T-helper 22 cell (primary cell): ENCODE results near the gene LRMDA.

Experiments used
- DNase-seq: peaks from one replicate; pipeline ENCODE4 v3.0.0-alpha.2; 2020; ENCODE audit warnings: low read depth

The LRMDA gene

DNA sequence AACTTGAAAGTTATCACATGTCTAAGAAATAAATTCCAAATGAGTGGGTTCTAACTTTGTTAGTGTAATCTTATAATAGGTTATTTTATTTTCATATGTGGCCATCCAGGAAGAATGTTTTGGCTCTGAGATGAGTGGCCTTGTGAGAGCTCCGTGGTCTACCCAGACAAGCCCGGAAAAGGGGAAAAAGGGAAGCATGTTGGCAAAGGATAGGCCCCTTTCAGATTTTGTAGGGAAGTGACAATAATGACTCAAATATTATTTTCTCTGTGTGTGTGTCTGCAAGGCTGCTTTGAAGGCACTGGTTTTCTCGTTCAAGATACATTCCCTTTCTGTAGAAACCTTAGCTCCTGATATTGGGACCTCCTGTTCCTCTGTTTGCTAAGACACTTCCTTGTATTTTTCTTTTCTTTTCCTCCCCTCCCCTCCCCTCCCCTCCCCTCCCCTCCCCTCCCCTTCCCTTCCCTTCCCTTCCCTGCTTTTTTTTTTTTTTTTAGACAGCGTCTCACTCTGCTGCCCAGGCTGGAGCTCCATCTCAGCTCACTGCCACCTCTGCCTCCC lies 240.8 kb downstream of the LRMDA start:
- no peak for DNase-seq

DNA sequence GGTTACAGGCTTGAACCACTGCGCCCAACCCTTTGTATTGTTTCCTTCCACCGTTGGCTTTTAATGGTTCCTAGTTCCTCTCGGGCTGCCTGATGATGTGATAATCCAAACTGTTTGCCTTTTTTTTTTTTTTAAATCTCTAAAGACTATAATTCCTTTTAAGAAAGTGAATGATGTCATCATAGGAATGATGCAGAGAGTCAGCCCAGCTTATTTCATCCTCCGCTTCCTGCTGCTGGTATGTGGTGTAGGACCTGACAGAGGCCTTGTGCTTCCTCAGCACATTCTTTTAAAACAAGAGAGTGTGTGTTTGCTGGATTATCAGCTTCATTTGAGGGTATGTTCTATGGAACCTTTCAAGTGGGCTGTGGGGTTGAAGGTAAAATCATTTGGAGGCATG lies 241.4 kb downstream of the LRMDA start:
- no peak for DNase-seq

GRCh38 chr10:75677541-75677940 lies 246.1 kb downstream of the LRMDA start:
- DNase-seq = no peak

- no peak for DNase-seq
Observed at GRCh38 chr10:75678527-75678926, 247.1 kb downstream of the LRMDA start.

GRCh38 chr10:75679536-75679935 lies 248.1 kb downstream of the LRMDA start:
- DNase-seq = no peak

DNA sequence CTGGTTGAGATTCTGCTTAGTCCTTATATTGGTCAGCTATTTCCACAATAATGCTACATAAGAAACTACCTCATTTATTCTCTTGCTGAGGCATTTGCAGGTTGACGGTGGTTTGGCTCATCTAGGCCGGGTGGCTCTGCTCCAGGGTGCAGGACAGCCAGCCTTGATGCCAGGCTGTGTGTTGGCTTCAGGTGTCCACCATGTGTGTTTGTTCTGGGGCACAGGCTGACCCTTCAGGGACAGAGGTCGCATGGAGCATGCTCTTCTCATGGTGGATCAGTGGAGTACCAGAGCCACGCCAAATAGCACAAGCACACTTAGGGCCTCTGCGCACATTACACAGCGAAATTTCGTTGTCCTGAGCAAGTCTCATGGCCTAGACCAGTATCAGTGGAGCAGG lies 249.9 kb downstream of the LRMDA start:
- no peak for DNase-seq

- DNase-seq = no peak
Observed at GRCh38 chr10:75682649-75683557, 251.5 kb downstream of the LRMDA start.

DNA sequence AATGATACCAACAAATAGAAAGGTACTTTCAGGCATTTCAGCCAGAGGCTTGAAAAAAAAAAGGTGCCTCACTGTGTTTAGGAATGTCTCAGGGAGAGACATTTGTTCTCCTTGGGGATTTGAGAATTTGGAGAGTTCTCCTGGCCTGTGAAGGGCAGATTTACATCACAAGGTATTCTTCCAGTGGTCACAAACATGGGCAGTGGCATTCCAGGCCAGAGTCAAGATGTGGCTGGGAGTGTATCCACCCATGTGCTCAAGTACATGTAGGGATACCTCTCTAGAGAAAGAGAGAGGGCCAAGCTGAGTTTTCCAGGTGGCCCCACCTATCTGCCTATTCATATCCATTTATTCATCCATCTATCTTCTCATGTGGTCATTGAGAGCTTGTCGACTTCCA lies 253.8 kb downstream of the LRMDA start:
- DNase-seq = no peak

DNA sequence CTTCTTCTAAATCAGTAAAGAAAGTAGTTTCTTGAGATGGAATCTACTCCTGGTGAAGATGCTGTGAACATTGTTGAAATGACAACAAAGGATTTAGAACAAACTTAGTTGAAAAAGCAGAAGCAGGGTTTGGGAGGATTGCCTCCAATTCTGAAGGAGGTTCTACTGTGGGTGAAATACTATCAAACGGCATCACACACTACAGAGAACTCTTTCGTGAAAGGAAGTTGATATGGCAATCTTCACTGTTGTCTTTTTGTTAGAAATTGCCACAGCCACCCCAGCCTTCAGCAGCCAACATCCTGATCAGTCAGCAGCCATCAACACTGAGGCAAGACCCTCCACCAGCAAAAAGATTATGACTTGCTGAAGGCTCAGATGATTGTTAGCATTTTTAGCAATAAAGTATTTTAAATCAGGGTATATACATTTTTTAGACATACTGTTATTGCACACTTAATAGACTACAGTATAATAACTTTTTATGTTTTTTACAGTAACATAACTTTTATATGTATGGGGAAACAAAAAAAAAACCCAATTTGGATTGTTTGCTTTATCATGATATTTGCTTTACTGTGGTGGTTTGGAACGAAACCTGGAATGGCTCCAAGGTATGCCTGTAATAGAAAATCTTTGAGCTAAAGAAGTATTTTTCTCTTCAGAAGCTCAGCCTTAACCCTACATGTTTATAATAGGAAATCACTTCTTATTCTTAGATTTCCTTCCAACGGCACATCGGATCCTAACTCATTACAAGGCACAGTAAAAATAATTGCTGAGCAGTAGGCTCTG lies 257.3 kb downstream of the LRMDA start:
- DNase-seq = no peak

DNA sequence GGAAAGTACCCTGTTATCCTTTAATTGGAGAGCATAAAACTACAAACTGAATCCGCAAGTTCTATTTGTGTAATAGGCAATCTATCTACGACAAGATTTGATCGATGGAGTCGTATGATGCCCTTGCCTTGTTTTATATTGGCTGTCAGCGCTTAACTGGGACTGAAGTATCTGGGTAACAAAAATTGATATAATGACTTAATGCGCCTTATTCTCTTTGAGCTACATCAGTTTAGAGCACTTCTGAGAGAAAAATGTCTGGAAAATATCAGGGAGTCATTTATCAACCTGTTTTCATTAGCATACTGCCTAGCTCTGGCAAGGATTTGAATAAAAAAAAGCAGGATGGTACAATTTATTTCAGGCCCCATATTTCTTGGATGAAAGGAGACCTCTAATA lies 262.1 kb downstream of the LRMDA start:
- no peak for DNase-seq

- no peak for DNase-seq
Observed at GRCh38 chr10:75694269-75694668, 262.8 kb downstream of the LRMDA start.

- DNase-seq = no peak
Observed at GRCh38 chr10:75694790-75695189, 263.4 kb downstream of the LRMDA start.

- DNase-seq = no peak
Observed at GRCh38 chr10:75695994-75696393, 264.6 kb downstream of the LRMDA start.

- DNase-seq = no peak
Observed at GRCh38 chr10:75696536-75696935, 265.1 kb downstream of the LRMDA start.

- no peak for DNase-seq
Observed at GRCh38 chr10:75703191-75703854, 271.9 kb downstream of the LRMDA start.

DNA sequence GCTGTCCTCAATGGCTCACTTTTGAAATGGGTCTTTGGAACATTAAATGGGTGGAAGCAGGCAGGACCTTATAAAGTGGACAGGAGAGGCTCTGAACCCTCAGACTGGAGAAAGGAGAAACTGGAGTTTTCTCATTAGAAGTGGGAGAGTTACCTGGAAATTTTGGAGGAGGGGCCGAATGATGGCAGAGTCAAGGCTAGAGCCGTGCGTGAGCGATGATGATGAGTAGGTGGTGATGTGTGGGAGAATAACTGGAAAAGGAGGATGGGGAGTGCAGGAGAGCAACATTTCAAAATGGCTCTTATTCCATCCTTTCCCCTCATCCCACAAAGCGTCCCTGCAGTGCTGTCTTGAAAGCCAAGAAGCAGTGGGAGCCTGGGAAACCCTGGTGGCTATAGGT lies 274.0 kb downstream of the LRMDA start:
- DNase-seq = no peak

GRCh38 chr10:75707080-75707840 lies 275.8 kb downstream of the LRMDA start:
- DNase-seq = no peak

- no peak for DNase-seq
Observed at GRCh38 chr10:75708060-75708459, 276.6 kb downstream of the LRMDA start.

GRCh38 chr10:75709245-75709644 lies 277.8 kb downstream of the LRMDA start:
- no peak for DNase-seq

- DNase-seq = no peak
Observed at GRCh38 chr10:75709811-75710210, 278.4 kb downstream of the LRMDA start.

DNA sequence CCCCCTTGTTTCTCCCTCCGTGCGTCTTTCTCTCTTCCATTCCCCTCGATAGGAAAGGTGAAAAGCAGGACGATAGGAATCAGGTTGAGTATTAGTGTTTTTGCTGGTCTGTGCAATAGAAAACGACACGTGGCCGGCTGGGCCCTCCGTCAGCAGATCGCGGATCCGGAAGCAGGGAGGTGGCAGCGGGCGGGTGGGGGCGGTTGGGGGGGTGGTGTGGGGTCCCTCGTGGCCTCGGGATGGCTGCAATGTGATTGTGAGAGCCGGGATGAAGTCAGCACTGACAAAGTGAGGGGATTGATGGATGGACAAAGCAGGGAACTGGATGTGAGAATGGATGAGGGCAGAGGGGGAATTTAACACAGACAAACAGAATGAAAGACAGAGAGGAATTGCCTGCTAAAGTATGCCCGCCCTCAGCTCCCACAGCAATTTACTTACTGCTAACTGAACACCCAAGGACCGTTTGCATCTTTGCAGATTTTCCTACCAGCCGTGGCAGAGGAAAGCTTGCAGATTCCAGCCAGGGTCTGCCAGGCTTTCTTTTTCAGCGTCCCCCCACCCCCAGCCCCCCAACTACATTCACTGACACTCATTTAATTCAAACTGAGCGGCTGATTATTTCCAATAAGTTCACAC lies 280.9 kb downstream of the LRMDA start:
- no peak for DNase-seq
